Right lobe of liver (tissue), 6 donors: ENCODE measurements around the gene COL1A2. TPM values are rescaled to one million over a fixed set of nuclear protein-coding genes. Genes with fewer than 3 reads are reported as not detected.

Source experiments
- ATAC-seq, 4 donors: fragments of 200-7000 bp; cut with Tn5 transposase; one replicate each; pipeline ENCODE4 v1.9.1; 2020; ENCODE audit warnings: mild to moderate bottlenecking in 4 of 4, moderate library complexity in 4 of 4
- DNase-seq, 3 donors: peaks; one replicate each; pipeline ENCODE4 v3.0.0-alpha.2; 2020
- H3K27ac ChIP-seq, 3 donors: fragments of 200-600 bp; one replicate each; pipeline ENCODE4 v1.8.0; 2022
- H3K27me3 ChIP-seq, 2 donors: fragments of 200-600 bp; one replicate each; pipeline ENCODE4 v1.8.0; 2022
- H3K36me3 ChIP-seq, 4 donors: fragments of 200-600 bp; sonication (generic) in 1 of 4; one replicate each; pipeline versions ENCODE4 v1.5.1 to v1.8.0; 2017 to 2022; ENCODE audit warnings: control low read depth in 1 of 4
- H3K4me1 ChIP-seq, 4 donors: fragments of 200-600 bp; sonication (generic) in 1 of 4; one replicate each; pipeline versions ENCODE4 v1.5.1 to v1.8.0; 2017 to 2022; ENCODE audit warnings: control low read depth in 1 of 4
- H3K4me3 ChIP-seq, 3 donors: fragments of 200-600 bp; one replicate each; pipeline ENCODE4 v1.8.0; 2022
- H3K9me3 ChIP-seq, 4 donors: fragments of 200-600 bp; sonication (generic) in 1 of 4; one replicate each; pipeline versions ENCODE4 v1.5.1 to v1.8.0; 2017 to 2022; ENCODE audit warnings: control low read depth in 1 of 4
- POLR2A ChIP-seq: fragments of 450-650 bp; IDR thresholded peaks from one replicate; pipeline ENCODE4 v1.6.1; 2017; ENCODE audit warnings: antibody characterized with exemption, mild to moderate bottlenecking
- WGBS: methylation state at CpG from one replicate; pipeline ENCODE4 v1.1.6; 2018; ENCODE audit warnings: low coverage, low lambda C conversion rate; ENCODE audit not compliant: insufficient coverage; ENCODE audit errors: missing lambda C conversion rate; 5-methylcytosine and 5-hydroxymethylcytosine counted together
- intact Hi-C, 2 donors: fragments of 100-400 bp; cut with DNase I; formaldehyde crosslinking; loops; one replicate each; pipeline versions ENCODE4 v1.11.2 to v1.14.1; 2022
- total RNA-seq, 6 experiments: library from RNA; depleted of rRNA in 2 of 6; stranded (reverse); fragments of >200 nt in 2 of 6; fragmentation: NEBNext Ultra II Directional in 3 of 6; extraction: Animal tissue kit (Norgen Biotek cat#: 25700) in 3 of 6; gene quantifications; one replicate each; pipeline versions ENCODE4 v1.1.0 to v1.2.4, GENCODE V29; 2016 to 2023
- TF ChIP-seq, protein P1 (sequence below), 4 donors: fragments of 200-600 bp in 3 of 4; fragments of 450-650 bp in 1 of 4; IDR thresholded peaks; one replicate each; pipeline versions ENCODE4 v1.5.1 to v1.8.0; 2016 to 2022; ENCODE audit warnings: antibody characterized with exemption in 4 of 4, mild to moderate bottlenecking in 2 of 4
- donor health status: DM: no; HTN: yes; CAD: no.
- donor health status: DM: no; HTN: no; CAD: no.
- donor health status: DM: no; HTN: no; CAD: no.
- donor health status: DM: no; HTN: yes; CAD: no.
- donor health status: DM: no; HTN: yes; CAD: no.

The COL1A2 gene
- total RNA-seq, 6 experiments from 2014 or later, result 5.6 to 49.8 (median 18.4) TPM

DNA sequence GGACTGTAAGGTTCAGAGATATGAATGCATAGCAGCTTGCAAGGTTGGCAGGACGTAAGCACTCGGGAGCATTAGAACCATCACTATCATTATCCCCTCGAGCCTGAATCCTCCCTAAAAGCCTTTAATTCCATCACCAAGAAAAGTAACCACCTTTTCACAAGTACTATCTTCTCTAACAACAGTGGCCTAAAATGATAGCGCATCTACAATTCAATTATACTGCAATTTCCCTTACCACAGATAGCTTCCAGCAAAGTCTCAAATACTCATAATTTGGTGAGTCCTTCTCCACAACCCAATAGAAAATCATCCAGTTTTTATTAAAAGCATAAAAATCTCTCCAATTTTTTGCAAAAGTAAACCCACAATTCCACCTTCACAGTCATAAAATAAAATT, 42.0 kb downstream of the COL1A2 start:
- ATAC-seq, result no peak
- Histone ChIP-seq H3K9me3 (no peaks in the 10 kb centered on the region), H3K4me1 (no peaks in the 10 kb centered on the region), H3K27me3 (no peaks in the 10 kb centered on the region), H3K36me3 (no peaks in the 10 kb centered on the region), H3K4me3 (no peak overlapping the region), H3K27ac (no peak overlapping the region)
- TF ChIP-seq, protein P1, sequence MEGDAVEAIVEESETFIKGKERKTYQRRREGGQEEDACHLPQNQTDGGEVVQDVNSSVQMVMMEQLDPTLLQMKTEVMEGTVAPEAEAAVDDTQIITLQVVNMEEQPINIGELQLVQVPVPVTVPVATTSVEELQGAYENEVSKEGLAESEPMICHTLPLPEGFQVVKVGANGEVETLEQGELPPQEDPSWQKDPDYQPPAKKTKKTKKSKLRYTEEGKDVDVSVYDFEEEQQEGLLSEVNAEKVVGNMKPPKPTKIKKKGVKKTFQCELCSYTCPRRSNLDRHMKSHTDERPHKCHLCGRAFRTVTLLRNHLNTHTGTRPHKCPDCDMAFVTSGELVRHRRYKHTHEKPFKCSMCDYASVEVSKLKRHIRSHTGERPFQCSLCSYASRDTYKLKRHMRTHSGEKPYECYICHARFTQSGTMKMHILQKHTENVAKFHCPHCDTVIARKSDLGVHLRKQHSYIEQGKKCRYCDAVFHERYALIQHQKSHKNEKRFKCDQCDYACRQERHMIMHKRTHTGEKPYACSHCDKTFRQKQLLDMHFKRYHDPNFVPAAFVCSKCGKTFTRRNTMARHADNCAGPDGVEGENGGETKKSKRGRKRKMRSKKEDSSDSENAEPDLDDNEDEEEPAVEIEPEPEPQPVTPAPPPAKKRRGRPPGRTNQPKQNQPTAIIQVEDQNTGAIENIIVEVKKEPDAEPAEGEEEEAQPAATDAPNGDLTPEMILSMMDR (IDR thresholded peaks at IDR 0.05), result no peak
- TF ChIP-seq POLR2A, result no peak
- WGBS, result 94% methylated on average over 3 of the region's 4 CpGs
- intact Hi-C loops, result no loop called here
- DNase-seq, result no peak

DNA sequence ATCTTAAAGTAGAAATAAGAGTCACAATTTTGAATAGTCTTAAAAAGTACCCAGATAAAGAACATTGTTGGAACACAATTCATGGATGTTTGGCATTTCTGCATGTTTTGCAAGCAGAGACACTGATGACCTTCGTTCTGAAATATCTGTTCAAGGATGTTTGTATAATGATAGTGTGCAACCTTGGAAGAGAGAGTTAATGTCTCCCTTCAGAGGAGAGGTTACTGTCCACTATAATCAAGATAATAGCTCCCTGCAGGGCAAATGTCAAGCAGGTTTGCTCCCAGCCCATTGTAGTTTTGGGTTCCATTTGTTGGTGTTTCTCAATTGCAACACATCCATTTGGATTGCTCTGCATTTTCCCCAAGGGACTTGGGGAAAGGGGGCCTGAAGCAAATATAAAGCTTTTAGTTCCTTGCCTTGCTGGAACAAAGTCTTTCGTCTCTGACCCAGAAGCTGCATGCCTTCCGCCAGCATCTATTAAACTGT, 45.2 kb downstream of the COL1A2 start:
- H3K27ac ChIP-seq, result no peak overlapping the region
- TF ChIP-seq POLR2A, result no peak
- TF ChIP-seq, protein P1 (IDR thresholded peaks at IDR 0.05), result no peak
- intact Hi-C loops, result no loop called here
- H3K36me3 ChIP-seq, result no peaks in the 10 kb centered on the region
- WGBS, result 60% methylated on average over 3 of the region's 3 CpGs
- H3K4me3 ChIP-seq, result no peak overlapping the region
- H3K9me3 ChIP-seq, result no peaks in the 10 kb centered on the region
- ATAC-seq, result no peak
- no peaks in the 10 kb centered on the region for H3K4me1 ChIP-seq
- peaks cover 0 to 5% of the 10 kb centered on the region in 2 donors for H3K27me3 ChIP-seq
- DNase-seq, result no peak

DNA sequence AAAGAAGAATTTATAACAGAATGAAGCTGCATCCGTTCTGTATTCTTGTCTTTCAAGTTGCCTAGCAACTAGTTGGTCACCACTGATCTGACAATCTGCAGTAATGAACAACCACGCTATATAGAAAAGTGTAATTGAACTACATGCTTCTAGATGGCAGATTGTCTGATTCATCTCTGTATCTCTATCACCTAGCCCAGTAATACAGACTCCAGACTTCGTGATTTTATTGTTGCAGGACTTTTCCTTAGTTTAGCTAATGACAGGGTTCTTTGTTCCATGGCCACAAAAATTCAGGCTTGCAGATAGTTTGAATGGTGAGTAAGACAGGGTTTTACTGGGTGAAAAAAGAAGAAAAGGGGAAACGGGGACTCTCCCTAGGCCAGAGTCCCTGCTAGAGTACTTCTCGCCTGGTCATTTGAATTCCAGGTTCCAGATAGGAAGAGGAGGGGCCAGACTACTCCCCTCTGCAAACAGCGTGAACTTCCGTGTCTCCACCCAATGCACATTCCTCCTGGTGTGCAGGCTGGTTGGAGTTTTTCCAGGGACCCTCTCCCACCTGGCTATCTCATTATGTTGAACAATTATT, 45.9 kb downstream of the COL1A2 start:
- Histone ChIP-seq H3K27me3 (peaks cover 0 to 5% of the 10 kb centered on the region in 2 donors), H3K27ac (no peak overlapping the region), H3K4me1 (no peaks in the 10 kb centered on the region), H3K36me3 (no peaks in the 10 kb centered on the region), H3K9me3 (no peaks in the 10 kb centered on the region), H3K4me3 (no peak overlapping the region)
- no peak for DNase-seq
- TF ChIP-seq, protein P1 (IDR thresholded peaks at IDR 0.05), result no peak
- no peak for TF ChIP-seq POLR2A
- intact Hi-C loops, result no loop called here
- ATAC-seq, result no peak
- 57% methylated on average over 7 of the region's 7 CpGs for WGBS

DNA sequence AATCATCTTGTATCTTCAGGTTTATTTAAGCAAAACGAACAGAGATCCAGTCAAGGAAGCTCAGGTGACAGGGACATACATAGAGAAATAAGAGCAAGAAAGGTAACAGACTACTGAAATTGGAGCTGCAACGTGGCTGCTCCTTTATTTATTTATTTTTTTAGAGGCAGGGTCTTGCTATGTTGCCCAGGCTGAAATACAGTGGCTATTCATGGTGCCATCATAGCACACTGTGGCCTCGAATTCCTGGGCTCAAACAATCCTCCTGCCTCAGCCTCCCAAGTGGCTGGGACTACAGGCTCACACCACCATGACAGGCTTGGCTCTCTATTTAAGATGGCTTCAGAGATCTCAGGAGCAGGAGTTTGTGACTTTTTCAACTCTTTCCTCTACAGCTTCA, 46.4 kb downstream of the COL1A2 start:
- no peaks in the 10 kb centered on the region for H3K4me1 ChIP-seq
- H3K27ac ChIP-seq, result no peak overlapping the region
- H3K27me3 ChIP-seq, result peaks cover 0 to 5% of the 10 kb centered on the region in 2 donors
- ATAC-seq, result no peak
- DNase-seq, result no peak
- H3K9me3 ChIP-seq, result no peaks in the 10 kb centered on the region
- 55% methylated on average over 3 of the region's 3 CpGs for WGBS
- TF ChIP-seq, protein P1 (IDR thresholded peaks at IDR 0.05), result no peak
- no peak for TF ChIP-seq POLR2A
- H3K4me3 ChIP-seq, result no peak overlapping the region
- intact Hi-C loops, result no loop called here
- H3K36me3 ChIP-seq, result no peaks in the 10 kb centered on the region
